Measurements from ENCODE around the gene OR5L2. TPM values are rescaled to one million over a fixed set of nuclear protein-coding genes. Genes with fewer than 3 reads are reported as not detected.
"Not testable (repeated sequence)": the region's sequence is repeated elsewhere in the genome, so short reads cannot be mapped to it uniquely, and the experiment has no call there.

Gene OR5L2
- total RNA-seq, result not detected in 2 replicates

DNA sequence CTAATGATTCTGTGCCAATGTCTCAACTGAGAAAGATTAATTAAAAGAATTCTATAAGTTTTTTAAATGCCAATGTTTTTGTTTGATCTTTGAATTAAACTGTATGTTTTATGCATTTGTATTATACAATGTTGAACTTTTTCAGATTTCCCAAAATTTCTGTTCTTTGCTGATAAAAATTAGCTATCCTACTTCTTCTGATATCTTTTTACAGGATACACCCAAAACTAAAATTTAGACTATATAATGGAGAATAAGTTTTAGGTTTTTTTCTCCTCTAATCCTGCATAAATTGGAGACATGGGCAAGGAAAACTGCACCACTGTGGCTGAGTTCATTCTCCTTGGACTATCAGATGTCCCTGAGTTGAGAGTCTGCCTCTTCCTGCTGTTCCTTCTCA lies at the start of gene OR5L2:
TSS of gene OR5L2 (plus strand) at position 301 of the 400 bp plus-strand sequence. CDS start at position 301, 0 bp downstream.
- DNase-seq, result no peak

- DNase-seq, result no peak
These were observed 35.4 kb upstream of the OR5L2 start for GRCh38 chr11:55791606-55792005.

- DNase-seq, result no peak
These were observed 33.7 kb upstream of the OR5L2 start for GRCh38 chr11:55793321-55793720.

GRCh38 chr11:55795256-55795655 lies 31.8 kb upstream of the OR5L2 start, which contains the start of gene OR5D14:
Gene OR5D14, plus strand, starts transcription at chr11:55795556. Its CDS starts 0 bp downstream, at chr11:55795556.
- DNase-seq, result no peak

- DNase-seq, result no peak
These were observed 20.8 kb upstream of the OR5L2 start for GRCh38 chr11:55806248-55806647.

DNA sequence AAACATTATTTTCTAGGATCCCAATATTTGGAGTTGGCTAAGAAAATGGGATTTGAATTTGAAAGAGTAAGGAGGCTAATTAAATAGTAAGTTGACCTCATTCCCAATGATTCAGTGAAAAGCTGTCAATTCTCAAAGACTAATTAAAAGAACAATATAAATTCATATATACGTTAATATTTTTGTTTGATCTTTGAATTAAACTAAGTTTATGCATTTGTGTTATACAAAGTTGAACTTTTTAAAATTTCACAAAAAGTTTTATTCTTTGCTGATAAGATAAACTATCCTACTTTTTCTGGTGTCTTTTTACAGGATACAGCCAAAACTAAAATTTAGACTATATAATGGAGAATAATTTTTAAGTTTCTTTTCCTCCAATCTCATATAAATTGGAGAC lies 16.0 kb upstream of the OR5L2 start, which contains the start of gene OR5L1:
TSS of gene OR5L1 (plus strand) at position 301 of the 400 bp plus-strand sequence. CDS start 100 bp downstream, outside the sequence.
- no peak for DNase-seq

GRCh38 chr11:55819330-55819729 lies 7.7 kb upstream of the OR5L2 start, which contains the start of gene OR5D18:
Gene OR5D18, plus strand, starts transcription at chr11:55819630. Its CDS starts 0 bp downstream, at chr11:55819630.
- DNase-seq, result no peak

GRCh38 chr11:55838452-55838851 lies 11.4 kb downstream of the OR5L2 start, which contains the start of gene OR5D16:
Gene OR5D16, plus strand, starts transcription at chr11:55838752. Its CDS starts 0 bp downstream, at chr11:55838752.
- DNase-seq, result no peak

- DNase-seq, result no peak
These were observed 20.4 kb downstream of the OR5L2 start for GRCh38 chr11:55847453-55847852.

DNA sequence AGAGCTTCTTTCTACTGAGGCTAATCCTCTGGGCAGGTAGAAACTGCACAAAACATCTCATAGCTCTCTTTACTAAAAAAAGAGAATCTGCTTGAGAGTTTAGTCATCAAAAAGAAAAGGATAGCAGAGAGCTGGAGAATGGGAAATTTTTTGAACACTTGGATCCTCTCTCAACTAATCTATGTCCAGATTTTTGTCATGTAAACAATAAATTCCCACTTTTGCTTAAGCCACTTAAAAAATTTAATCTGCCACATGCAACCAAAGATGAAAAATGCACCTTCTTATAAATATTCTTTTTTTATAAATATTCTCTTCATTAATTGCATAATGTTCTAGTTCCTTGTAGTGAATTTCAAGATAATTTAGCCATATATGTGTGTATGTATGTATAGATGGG lies 22.0 kb downstream of the OR5L2 start:
- DNase-seq, result no peak

GRCh38 chr11:55852141-55852540 lies 25.1 kb downstream of the OR5L2 start:
- no peak for DNase-seq

DNA sequence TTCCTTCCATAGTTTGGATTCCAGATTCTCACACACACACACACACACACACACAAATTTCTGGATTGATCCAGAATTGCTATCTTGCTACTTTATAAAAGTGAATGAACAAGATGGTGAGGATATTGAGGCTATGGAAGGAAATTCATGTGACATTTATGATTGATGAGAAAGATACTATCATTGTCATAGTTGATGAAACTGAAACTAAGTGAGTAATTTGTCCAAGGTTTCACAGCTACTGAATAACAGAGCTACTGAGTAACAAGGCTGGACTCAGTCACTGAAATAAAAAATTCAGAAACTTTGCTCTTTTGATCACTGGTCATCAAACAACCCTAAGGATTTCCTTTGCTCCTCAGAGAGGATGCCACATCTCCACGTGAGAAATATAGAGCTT lies 27.7 kb downstream of the OR5L2 start:
- DNase-seq, result no peak

DNA sequence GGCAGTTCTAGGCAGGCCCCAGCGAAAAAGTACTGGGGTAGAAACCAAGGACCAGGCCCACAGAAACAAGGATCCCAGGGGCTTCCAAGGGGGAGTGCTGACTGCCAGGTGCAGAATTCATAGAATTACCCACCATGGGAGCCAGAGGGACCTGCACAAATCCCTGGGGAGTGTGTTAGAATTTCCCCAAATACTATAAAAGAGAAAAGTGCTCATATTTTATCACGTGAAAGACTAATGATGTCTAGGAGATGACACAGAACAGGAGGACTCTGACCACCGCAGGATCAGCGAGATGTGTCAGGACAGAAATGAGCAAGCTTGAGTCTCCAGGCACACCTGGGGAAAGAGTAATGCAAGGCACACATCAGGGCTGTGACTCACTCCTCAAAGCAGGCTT lies 40.3 kb downstream of the OR5L2 start:
- not testable (repeated sequence) for DNase-seq

DNA sequence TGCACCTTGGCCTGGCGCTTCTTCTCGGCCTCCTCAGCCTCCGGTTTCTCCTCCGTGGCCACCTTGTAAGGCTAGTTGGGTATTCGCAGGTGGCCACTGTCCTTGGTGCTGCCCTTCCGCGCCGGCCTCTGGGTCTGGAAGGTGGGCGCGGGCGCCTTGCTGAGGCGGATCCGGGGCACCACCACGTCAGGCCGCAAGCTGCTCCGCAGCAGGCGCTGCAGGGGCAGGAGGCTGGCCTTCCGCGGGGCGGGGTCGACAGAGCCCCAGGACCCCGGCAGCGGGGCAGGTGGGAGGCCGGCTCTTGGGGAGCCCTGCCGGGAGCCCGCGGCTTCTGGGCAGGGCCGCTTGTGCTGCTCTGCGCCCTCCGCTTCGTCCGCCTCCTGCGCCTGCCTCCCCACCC lies 45.7 kb downstream of the OR5L2 start:
- DNase-seq, result not testable (repeated sequence)

- not testable (repeated sequence) for DNase-seq
These were observed 46.1 kb downstream of the OR5L2 start for GRCh38 chr11:55873146-55873545.

Other genes starting within 250 kb of the OR5L2 start
- not detected in 2 replicates for gene OR4C11, start 219.6 kb upstream of the OR5L2 start, total RNA-seq
- not detected in 2 replicates for gene OR4P4, start 192.1 kb upstream of the OR5L2 start, total RNA-seq
- gene OR4S2, start 178.9 kb upstream of the OR5L2 start, total RNA-seq, result not detected in 2 replicates
- gene OR4C6, start 165.0 kb upstream of the OR5L2 start, total RNA-seq, result not detected in 2 replicates
- gene OR5D13, start 53.8 kb upstream of the OR5L2 start, total RNA-seq, result not detected in 2 replicates
- gene OR5D14, start 31.7 kb upstream of the OR5L2 start, total RNA-seq, result not detected in 2 replicates
- gene OR5L1, start 15.9 kb upstream of the OR5L2 start, total RNA-seq, result not detected in 2 replicates
- not detected in 2 replicates for gene OR5D18, start 7.6 kb upstream of the OR5L2 start, total RNA-seq
- gene OR5D16, start 11.5 kb downstream of the OR5L2 start, total RNA-seq, result not detected in 2 replicates
- not detected in 2 replicates for gene TRIM51, start 56.1 kb downstream of the OR5L2 start, total RNA-seq
- not detected in 2 replicates for gene OR5W2, start 87.4 kb downstream of the OR5L2 start, total RNA-seq
- not detected in 2 replicates for gene OR5I1, start 109.2 kb downstream of the OR5L2 start, total RNA-seq
- not detected in 2 replicates for gene OR10AG1, start 142.7 kb downstream of the OR5L2 start, total RNA-seq
- gene OR5F1, start 167.4 kb downstream of the OR5L2 start, total RNA-seq, result not detected in 2 replicates
- not detected in 2 replicates for gene OR5AS1, start 200.4 kb downstream of the OR5L2 start, total RNA-seq

Measured in dermis blood vessel endothelial cell (primary cell).